Measurements from ENCODE around the gene KCNK10.

KCNK10 gene

DNA sequence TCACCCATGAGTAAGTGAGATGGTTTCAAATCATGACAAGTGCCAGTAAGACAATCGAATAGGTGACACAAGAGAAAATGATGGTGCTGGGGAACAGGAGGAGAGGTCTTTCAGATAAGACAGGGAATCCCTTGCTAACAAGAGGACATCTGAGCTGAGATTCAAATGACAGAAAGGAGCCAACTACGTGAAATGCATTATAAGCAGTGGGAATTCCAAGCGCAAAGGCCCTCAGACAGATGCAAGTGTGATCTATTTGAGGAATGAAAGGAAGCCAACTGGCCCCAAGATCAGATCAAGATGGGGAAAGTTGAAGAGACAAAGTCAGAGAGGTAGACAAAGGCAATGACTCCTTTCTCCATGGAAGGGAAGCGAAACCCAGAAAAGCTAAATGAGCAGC lies 4.7 kb downstream of the KCNK10 start:
- DNase-seq (ENCODE audit: low read depth), result no peak

DNA sequence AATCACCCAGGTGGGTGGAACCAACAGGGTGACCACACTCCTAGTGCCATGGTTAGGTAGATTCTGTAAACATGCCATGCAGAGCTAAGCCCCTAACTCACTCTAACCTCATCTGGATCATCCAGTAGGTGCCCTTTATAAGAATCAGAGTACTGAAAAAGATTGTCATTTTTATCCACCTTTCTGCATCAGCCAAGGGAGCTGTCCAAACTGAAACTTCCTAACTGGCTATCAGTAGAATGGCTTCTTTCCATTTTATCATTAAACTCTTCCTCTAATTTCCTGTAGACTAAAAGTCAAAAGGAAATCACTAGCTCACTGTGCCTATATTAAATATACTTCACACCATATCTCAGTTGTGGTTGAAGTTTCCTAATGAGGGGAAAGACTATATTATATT lies 6.5 kb downstream of the KCNK10 start:
- no peak for DNase-seq (ENCODE audit: low read depth)

DNA sequence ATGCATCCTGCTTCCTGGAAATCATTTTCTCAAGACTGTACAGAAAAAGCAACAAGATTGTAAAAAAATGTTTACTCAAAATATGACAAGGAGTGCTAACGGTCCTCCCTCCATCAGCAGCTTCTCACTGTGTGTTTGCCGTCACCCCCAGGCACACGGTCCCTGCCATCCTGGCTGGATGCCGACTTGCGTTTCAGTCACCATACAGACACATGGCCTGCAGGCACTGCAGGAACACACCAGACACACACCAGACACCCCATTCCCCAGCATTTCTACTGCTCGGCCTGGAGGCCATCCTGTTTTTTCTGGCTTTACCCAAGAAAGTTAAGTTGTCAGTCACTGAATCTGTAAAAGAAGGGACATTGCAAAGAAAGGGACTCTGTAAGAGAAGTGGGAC lies 10.8 kb downstream of the KCNK10 start:
- DNase-seq (ENCODE audit: low read depth), result no peak

DNA sequence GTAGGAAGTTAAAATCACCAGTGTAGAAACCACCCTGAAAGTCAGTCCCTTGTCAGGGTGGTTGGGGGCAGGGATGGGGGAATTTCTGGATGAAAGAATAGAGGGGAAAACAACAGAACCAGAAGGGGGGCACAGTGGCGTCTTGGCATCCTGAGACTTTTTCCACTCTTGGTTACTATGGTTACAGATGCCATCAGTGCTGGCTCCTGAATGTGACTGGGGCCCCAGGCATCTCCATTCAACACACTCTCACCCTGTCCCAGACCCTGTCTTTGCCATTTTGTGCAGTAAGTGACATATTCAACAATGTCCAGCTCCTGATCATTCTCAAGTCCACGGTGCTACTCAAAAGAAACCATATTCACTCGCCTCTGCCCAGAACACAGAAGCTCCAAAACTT lies 11.3 kb downstream of the KCNK10 start:
- DNase-seq (ENCODE audit: low read depth), result no peak

DNA sequence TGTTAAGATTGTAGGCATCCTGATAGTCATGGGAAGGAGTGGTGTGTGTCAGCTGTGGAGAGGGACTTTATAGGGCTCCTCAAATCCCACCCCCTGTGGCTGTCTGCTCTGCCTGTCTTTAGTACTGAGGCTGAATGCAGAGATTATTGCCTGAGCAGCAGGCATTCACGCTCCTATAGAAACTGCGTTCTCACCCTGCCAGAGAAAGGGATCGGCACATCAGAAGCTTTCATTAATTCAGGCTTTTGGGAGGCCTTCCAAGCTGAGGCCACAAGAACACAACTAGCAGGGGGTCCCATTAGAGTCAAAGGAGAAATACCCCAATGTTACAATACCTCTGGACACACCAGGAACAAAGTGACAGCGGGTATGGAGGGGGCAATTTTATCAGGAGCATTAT lies 12.6 kb downstream of the KCNK10 start:
- no peak for DNase-seq (ENCODE audit: low read depth)

DNA sequence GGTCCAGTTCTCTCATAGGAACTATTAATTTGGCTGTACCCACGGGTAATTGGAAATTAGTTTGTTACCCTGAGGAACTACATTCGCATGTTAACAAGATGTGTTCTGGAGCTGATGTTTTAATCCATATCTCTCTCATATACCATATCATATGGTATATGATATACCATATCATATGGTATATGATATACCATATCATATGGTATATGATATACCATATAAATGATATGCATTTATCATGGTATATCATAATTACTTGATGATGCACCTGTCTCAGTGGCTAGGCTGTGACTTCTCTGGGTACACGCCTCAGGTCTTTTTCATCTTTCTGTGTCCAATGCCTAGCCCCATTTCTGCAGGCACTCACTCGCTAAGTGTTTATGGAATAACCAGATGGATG lies 13.0 kb downstream of the KCNK10 start:
- no peak for DNase-seq (ENCODE audit: low read depth)

DNA sequence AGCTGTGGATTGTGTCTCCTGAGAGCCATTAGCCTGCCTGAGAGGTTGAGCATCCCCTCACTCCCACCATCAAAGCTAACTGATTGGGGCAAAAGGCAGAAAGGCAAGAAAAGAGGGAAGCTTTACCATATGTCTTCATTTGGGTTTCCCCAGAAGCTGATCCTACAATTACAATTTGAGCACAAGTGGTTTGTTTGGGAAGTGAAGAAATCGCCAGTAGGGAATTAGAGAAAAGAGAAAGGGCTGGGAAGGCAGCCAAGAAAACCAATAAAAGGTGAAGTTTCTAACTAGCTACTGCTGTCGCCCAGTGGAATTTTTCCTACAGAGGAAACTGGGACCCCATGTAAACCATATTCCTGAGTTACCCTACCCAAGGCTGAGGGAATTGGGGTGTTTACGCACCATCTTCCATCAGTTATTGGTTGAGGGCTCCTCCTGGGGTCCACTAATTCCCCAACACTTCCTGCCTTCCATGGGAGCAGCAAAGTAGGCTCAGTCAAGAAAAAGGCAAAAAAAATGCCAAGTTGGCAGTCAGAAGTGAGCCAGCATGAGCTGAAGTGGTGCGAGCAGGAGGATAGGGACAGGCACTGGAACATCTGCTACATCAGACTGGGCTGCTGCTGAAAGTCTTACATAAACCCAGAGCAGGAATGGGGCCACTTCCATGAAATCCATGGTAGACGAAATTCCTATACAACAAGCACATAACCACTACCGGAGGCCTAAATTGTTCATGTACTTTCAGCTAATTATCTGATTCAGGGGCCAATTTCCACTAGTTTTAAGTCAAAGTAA lies 17.3 kb downstream of the KCNK10 start:
- DNase-seq (ENCODE audit: low read depth), result no peak

DNA sequence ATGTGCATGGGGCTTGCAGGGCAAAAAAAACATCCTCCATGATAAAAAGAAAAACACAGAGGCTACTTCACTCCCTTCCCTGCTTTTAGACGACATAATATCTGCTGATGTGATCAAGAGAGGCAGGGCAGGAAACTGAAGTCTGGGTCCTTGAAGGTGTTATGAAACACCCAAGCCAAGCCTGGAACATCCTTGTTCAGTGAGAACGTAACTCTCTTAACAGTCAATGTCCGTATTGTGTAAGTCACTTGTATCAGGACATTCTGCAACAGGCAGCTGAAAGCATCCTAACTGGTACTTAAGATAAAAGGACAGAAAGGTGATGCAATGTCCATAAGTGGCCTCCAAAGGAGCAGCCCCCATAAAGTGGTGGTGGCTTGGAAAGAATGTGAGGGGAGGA lies 20.0 kb downstream of the KCNK10 start:
- DNase-seq (ENCODE audit: low read depth), result no peak

DNA sequence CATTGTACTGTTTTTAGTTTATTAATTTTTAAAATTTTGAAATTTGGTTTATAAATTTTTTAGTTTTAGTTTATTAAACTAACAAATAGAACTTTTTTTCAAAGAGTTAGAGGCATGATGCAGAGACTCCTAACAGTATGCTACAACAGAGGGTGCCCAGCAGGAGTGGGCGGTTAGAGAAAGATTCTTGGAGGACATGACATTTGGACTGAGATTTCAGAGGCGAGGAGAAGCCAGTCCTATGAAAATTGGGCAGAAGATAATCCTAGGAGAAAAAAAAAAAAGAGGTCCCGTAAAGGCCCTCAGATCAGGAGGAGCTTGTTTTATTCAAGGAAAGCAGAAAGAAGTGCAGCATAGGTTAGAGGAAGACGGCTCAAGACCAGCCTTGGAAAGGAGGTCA lies 21.7 kb downstream of the KCNK10 start:
- DNase-seq (ENCODE audit: low read depth), result no peak

DNA sequence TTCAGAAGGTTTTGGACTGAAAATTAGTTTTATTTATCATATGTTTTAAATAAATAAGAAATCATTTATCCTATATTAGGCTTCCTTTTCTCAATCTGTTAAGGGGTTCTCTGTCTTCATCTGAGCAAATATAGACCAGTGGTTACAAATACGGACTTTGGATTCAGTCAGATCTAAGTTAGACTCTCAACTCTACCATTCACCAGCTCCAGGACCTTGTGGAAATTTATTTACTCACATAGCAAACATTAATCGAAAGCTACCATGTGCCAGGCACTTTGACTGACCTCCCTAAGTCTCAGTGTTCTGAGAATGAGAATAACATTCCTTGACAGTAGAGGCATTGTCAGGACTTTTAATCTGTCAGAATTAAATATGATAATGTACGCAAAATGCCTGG lies 22.3 kb downstream of the KCNK10 start:
- no peak for DNase-seq (ENCODE audit: low read depth)

DNA sequence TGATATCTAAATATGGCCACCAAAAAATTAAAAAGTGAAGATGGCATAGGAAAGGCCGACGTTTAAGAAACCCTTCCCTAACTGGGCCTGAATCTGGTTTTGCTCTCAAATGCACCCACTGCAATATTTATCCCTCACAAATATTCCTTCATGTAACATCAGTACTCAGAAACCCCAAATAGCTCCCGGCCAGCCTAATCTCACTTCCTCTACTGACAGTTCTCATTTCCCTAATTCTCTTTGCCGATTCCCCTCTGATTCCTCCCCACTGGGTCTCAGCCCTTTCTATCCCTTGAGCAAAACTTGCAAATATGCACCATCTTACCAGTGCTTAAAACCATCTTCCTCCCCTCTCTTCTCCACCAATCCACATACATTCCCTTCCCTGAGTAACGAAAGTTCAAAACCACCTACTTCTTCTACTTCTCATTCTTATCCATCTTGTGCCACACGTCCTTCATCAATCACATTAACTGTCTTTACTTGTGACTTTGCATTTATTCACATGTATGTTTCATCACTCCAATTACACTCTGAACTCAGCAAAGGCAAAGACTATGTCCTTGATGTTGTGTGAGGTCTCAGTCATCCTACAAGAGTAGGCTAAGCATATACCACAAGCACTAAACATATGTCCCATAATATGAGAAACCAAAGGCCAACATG lies 23.1 kb downstream of the KCNK10 start:
- DNase-seq (ENCODE audit: low read depth), result no peak

DNA sequence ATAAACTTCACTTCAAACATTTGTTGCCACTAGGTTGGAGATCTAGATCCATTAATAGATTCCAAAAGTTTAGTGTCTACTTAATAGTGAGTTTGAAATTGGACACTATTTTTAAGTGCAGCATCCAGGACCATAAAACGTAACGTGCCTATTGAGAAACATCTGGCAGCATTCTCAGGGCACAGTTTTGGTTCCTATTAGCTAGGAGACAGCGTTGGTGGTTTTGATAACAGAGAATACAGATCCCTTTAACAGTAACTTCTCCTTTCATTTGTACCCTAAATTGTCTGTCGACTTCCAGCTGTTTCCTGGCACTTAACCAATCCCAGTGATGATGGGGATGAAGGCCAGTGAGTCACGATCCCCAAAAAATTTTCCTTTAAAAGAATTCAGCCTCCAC lies 25.8 kb downstream of the KCNK10 start:
- no peak for DNase-seq (ENCODE audit: low read depth)

DNA sequence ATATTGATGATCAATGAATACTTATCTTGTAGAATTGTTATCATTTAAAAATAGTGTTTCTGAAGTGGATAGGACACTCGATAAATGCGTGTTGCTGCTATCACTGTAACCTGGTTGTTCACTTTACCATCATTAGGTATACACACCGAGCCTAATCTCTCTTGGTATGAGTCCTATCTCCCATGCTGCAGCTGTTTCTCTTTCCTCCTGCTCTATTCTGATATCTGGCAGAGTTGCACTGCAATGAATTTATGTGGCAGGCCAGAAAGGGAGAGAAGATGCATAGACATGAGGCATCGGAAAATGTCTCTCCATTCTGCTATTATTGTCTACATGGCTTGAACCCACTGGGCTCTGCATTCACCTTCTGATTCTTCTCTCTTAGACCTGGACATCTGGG lies 26.7 kb downstream of the KCNK10 start:
- DNase-seq (ENCODE audit: low read depth), result no peak

DNA sequence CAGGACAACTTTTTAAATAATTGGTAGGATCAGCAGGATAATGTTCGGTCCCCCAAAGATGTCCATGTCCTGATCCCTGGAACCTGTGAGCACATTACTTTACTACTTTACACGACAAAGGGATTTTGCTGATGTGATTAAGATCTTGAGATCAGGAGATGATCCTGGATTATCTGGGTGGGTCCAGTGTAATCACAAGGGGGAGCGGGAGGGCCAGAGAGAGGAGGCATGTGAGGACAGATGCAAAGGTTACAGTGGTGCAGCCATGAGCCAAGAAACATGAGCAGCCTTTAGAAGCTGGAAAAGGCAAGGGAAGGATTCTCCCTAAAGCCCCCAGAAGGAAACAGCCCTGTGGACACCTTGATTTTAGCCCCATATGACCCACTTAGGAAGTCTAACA lies 33.1 kb downstream of the KCNK10 start:
- no peak for DNase-seq (ENCODE audit: low read depth)

DNA sequence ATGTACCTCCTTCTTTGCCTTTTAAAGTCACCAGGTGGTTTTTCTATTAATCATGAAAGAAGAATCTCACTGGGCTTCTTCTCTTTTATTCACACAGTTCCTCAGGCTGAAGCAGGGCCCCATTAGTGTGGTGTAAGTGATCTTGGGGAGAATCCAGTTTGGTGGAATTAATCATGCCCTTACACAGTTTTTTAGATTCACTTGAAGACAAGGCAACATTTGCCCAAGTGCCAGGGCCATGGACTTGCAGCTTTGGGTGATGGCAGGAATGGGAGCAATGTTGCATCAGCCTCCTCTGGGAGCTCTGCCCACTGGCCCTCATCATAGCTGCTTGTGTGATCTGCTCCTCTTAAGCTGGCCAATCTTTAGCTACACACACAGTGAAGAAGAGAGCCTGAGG lies 33.8 kb downstream of the KCNK10 start:
- DNase-seq (ENCODE audit: low read depth), result no peak

DNA sequence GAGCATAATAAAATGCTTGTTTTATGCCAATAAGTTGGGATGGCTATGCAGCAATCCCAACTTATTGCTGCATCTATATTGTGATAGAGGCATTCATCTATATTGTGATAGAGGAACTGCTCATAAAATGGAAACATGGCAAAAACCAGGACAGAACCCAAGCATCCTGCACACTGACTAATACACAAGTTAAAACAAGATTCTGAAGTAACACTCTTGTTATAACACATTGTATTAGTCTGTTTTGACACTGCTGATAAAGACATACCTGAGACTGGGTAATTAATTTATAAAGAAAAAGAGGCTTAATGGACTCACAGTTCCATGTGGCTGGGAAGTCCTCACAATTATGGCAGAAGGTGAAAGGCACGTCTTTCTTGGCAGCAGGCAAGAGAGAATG lies 36.8 kb downstream of the KCNK10 start:
- no peak for DNase-seq (ENCODE audit: low read depth)

DNA sequence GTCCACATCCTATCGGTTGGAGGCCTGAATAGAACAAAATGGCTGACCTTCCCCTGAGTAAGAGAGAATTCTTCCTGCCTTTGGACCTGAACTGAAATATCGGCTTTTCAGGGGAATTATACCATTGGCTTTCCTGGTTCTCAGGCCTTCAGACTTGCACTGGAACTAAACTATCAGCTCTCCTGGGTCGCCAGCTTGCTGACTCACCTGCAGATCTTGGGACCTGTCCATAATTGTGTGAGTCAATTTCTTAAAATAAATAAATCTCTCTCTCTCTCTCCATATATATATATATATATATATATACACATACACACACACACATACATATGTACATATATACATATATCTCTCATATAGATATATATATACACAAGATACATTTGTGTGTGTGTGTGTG lies 41.6 kb downstream of the KCNK10 start:
- no peak for DNase-seq (ENCODE audit: low read depth)

DNA sequence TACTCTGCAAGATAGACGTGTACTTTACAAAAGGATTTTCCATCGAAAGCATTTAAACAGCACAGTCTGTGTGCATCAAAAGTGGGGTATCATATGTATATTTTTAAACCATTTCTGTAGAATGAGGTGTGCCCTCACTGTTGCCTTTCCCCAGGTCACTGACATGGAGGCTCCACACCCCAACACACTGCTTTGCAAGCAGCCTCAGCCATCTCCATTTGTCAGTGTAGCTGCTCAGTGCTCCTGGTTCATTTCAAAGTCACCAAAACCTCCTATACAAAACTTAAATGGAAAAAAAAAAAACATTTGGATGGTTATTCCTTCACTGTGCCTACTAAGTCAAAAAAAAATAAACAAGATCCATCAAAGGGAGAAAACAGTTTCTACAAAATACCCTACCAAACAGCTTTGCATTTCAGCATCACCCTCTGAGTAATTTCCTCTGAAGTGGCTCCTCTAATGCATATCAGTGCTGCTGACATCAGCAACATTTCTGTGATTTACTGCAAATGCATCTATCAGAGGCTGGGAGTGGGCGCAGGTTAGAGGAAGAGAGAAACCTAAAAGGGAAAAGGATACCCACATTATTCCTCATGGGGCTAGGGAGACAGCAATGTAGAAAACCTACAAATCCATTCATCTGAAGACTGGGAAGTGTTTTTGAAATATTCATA lies 46.0 kb downstream of the KCNK10 start:
- no peak for DNase-seq (ENCODE audit: low read depth)

DNA sequence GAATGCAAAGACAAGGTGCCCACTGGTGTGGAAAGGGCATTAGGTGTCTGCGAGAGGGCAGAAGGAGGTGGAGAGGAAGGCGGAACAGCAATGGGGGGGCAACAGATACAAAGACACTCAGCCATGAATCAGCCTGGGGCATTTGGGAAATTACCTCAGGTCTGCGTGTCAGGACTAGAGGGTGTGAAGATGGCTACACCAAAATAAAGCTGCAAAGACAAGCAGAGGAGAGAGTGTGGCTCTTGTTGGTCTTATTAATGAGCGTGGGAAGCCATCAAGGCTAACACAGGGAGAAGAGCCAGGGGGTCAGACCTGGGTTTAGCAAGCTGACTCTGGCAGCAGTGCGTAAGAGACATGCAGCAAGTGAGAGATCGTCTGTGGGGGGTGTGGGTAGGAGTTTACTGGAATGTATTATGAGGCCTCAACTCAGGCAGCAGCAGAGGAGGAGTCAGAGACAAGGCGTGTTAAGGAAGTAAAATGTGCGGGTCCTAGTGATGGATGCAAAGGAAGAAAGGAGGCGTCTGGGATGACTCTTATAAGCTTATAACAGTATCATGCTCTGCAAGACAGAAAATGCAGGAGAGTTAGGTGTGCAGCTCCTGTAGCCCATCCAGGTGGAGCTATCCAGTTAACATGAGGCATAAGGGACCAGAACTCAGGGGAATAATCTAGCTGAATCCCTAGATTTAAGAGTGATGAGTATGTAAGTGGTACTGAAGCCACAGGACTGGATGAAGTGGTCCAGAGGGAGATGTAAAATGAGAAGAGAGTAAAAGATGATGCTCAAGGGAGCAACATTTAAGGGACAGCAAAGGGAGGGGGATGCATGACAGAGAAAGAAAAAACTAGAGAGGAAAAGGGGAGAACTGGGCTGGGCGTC lies 50.4 kb downstream of the KCNK10 start:
- no peak for DNase-seq (ENCODE audit: low read depth)

DNA sequence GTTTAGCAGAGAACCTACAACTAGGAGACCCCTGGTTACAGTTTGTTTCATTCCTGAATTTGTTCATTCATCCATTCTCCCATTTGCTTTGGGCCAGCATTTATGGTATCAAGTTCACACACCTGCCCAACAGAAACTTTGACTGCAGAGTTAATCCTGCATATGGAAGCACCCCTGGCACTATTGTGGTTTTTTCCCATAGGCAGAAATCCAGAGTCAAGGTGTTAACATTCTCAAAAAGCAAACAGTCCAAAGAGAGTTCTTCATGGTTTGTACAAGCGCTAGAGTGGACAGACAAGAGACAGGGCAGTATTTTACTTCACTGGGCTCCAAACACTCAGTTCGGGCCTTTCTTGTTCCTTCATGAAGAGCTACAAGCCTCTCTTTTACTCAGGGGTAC lies 51.9 kb downstream of the KCNK10 start:
- DNase-seq (ENCODE audit: low read depth), result no peak

DNA sequence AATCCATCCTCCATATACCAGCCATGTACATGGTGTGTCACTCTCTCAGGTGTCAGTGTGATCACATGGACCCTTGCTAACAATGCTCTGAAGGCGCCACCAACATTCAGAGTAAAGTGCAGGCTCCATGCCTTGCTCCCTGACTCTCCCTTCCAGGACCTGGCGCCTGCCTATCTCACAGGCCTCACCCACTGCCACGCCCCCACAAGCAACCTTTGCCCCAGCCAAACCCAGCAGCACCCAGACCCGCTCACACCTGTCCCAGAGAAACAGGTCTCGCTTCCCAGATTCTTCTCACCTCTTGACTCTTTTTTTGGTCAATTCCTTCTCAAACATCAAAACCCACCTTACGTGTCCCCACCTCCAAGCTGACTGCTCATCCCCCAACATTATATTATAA lies 52.3 kb downstream of the KCNK10 start:
- DNase-seq (ENCODE audit: low read depth), result no peak

DNA sequence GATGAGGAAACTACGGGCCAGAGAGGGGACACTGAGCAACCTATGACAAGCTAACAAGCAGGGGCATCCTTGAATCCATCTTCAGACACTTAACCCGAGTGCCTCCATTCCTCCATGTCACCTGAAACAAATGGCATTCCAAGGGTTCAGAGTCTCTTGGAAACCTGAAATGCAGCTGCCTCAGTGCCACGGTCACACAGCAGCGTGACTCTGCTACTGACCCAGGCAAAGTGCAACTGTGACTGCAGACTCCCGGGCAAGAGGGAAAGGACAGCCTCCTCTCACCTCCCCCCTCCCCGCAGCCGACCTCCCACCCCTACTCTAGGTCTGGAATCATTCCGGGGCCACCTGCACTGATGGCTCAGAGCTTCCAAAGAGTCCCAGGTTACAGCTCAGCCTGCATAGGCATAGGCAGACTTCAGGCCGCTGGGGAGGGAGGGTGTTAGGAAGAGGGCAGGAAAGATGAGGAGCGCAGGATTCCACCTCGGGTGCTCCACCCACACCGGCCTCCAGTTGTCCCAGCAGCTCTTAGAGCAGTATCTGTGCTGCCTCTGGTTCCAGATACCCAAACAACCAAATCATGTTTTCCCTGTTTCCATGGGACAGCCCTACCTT lies 53.2 kb downstream of the KCNK10 start:
- DNase-seq (ENCODE audit: low read depth), result no peak

All from stimulated activated CD8-positive, alpha-beta memory T cell treated with anti-CD3 and anti-CD28 coated beads, Interleukin-15, amount 100 ng/mL, for 1 hour (primary cell).